ENCODE results near the gene CD96.

The CD96 gene

DNA sequence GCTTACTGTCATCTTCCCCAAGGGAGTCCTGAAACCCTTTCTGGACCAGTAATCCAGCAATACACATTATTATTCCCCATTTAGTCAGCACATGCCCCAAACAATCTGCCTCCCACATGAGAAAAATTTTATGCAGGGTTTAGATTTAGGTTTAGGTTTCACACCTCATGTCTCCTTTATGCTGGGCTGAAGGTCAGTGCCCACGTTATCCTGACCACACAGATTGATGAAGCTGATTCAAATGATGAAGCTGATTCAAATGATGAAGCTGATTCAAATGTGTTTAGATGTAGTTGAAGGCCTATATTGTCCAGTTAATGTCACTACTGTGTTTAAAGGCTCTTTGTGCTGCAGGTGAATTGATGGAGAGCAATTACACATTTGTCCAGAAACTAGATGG, 71.3 kb downstream of the CD96 start:
- no peak for TF ChIP-seq GATA2 (IDR thresholded peaks at IDR 0.05; ENCODE audit: low read depth, low read length)
- no peak for TF ChIP-seq GATA3 (IDR thresholded peaks at IDR 0.05; ENCODE audit: low read depth, low read length)

DNA sequence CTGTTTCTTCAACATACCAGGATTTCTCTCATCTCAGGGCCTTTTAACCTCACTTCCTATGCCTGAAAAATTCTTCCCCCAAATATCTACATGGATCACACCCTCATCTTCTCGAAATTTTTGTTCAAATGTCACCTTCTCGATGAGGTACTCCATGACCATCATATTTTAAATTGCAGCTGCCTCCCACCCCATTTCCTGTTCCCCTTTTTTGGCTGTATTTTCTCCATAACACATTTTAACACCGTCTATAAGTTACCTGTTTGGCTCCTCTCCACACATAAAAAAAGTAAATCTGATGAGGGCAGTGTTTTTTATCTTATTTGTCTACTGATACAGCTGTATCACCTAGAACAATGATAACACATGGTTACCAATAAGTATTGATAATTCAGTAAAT, 73.9 kb downstream of the CD96 start:
- TF ChIP-seq GATA2 (IDR thresholded peaks at IDR 0.05; ENCODE audit: low read depth, low read length) = no peak
- TF ChIP-seq GATA3 (IDR thresholded peaks at IDR 0.05; ENCODE audit: low read depth, low read length) = no peak

- TF ChIP-seq GATA2 (IDR thresholded peaks at IDR 0.05; ENCODE audit: low read depth, low read length) = no peak
- no peak for TF ChIP-seq GATA3 (IDR thresholded peaks at IDR 0.05; ENCODE audit: low read depth, low read length)
These were observed 74.6 kb downstream of the CD96 start for GRCh38 chr3:111616417-111617105.

DNA sequence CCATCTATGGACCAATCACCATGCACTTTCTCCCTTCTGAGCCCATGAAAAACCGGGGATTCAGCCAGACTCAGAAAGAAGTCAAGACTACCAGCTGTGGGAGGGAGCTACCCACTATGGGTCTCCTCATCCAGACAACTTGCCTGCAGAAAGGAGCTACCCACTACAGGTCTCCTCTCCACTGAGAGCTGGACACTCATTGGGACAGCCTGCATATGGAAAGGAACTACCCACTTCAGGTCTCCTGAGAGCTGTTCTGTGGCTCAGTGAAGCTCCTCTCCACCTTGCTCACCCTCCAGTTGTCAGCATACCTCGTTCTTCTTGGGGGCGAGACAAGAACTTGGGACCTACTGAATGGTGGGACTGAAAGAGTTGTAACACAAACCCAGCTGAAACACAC, 75.4 kb downstream of the CD96 start:
- TF ChIP-seq GATA2 (IDR thresholded peaks at IDR 0.05; ENCODE audit: low read depth, low read length) = no peak

GRCh38 chr3:111617912-111618601, 76.1 kb downstream of the CD96 start:
- TF ChIP-seq GATA2 (IDR thresholded peaks at IDR 0.05; ENCODE audit: low read depth, low read length) (no peak), GATA3 (IDR thresholded peaks at IDR 0.05; ENCODE audit: low read depth, low read length) (no peak)

GRCh38 chr3:111618945-111619344, 76.9 kb downstream of the CD96 start:
- TF ChIP-seq GATA3 (IDR thresholded peaks at IDR 0.05; ENCODE audit: low read depth, low read length) = no peak
- TF ChIP-seq GATA2 (IDR thresholded peaks at IDR 0.05; ENCODE audit: low read depth, low read length) = no peak

DNA sequence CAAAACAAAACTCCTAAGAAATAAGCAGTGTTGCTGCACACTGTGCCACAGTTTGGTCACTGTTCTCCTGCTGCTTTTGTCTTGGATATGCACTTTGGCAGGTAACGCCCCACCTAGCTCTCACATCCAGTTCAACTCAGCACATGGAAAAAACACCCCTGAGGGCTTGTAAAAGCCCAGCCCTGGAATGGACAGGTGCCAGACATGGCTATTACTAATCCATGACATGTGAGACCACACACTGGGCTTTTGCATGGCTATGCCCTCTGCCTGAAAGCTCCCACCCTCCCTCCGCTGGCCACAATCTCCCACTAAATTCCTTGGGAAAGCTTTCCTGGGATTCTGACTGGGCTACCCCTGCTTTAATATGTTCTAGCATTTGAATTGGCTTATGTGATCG, 77.8 kb downstream of the CD96 start:
- TF ChIP-seq GATA3 (IDR thresholded peaks at IDR 0.05; ENCODE audit: low read depth, low read length) (no peak), GATA2 (IDR thresholded peaks at IDR 0.05; ENCODE audit: low read depth, low read length) (no peak)

DNA sequence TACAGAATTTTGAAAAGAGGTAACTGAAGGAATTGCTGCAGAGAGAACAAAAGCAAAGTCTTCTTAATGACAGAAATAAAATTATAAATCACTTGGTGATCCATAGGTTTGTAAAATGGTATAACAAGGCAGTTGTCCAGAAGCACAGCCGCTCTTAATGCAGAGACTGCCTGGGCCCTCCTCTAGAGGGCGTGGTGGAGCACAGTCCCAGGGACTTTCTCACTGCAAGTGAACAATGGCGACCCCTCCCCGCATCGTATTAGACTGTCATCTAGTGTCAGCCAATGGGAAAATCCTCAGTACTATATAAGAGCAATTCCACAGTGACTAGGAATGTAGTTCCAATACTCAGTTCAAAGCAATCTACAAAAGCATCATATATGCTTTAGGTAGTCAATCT, 79.5 kb downstream of the CD96 start:
- TF ChIP-seq GATA3 (IDR thresholded peaks at IDR 0.05; ENCODE audit: low read depth, low read length) = no peak
- TF ChIP-seq GATA2 (IDR thresholded peaks at IDR 0.05; ENCODE audit: low read depth, low read length) = no peak

GRCh38 chr3:111627092-111627491, 85.1 kb downstream of the CD96 start:
- TF ChIP-seq GATA2 (IDR thresholded peaks at IDR 0.05; ENCODE audit: low read depth, low read length) (no peak), GATA3 (IDR thresholded peaks at IDR 0.05; ENCODE audit: low read depth, low read length) (no peak)

- TF ChIP-seq GATA3 (IDR thresholded peaks at IDR 0.05; ENCODE audit: low read depth, low read length) (no peak), GATA2 (IDR thresholded peaks at IDR 0.05; ENCODE audit: low read depth, low read length) (no peak)
These were observed 93.4 kb downstream of the CD96 start for GRCh38 chr3:111635403-111635802.

DNA sequence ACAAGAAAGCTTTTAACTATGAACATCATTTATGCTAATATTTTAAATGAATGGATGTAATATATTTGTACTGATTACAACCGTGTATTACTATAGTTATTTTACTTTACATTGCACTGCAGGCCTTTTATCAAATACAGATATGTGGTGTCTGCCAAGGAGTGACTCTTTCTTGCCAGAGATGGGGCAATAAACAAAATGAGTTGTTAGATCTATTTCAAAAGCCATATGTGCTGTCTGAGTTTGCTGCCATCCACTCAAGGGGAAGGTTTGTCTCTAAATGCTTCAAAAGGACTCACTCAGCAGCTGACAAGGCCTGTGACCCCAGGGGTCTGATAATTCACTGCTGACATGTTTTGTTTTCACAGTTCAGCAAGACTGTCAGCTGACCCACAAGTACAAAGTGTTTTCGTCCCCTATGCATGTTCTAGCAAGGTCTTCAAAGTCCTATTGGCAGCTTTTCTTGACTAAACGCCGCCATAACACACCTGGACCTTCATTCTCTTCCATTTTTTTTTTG, 94.4 kb downstream of the CD96 start:
- TF ChIP-seq GATA3 (IDR thresholded peaks at IDR 0.05; ENCODE audit: low read depth, low read length) (no peak), GATA2 (IDR thresholded peaks at IDR 0.05; ENCODE audit: low read depth, low read length) (no peak)

- TF ChIP-seq GATA2 (IDR thresholded peaks at IDR 0.05; ENCODE audit: low read depth, low read length) (no peak), GATA3 (IDR thresholded peaks at IDR 0.05; ENCODE audit: low read depth, low read length) (no peak)
These were observed 97.3 kb downstream of the CD96 start for GRCh38 chr3:111639316-111639715.

DNA sequence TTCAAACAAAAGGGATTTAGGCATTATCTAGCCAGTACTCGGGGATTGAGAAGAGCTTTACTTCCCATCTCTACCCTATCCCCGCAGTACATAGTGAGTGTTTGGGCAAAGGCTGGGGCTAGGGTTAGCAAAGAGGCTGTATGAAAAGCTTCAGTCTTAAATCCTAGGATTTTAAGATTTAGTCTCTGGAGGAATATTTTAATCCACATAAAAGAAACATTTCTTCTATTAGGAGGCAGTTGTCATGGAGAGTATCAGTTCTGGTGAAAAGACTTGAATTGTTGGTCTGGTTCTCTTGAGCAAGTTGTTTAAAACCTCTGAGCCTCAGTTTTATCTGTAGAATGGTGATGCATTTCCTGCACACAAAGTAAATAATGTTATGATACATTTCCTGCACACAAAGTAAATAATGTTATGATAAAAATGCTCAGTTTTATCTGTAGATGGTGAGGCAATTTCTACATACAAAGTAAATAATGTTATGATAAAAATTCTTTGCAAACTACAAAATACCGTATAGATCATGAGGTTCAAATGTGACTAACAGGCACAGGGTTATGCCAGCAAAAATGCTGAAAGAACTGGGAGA, 107.1 kb downstream of the CD96 start:
- no peak for TF ChIP-seq GATA3 (IDR thresholded peaks at IDR 0.05; ENCODE audit: low read depth, low read length)
- TF ChIP-seq GATA2 (IDR thresholded peaks at IDR 0.05; ENCODE audit: low read depth, low read length) = no peak

GRCh38 chr3:111650378-111651275, 108.6 kb downstream of the CD96 start:
- no peak for TF ChIP-seq GATA3 (IDR thresholded peaks at IDR 0.05; ENCODE audit: low read depth, low read length)
- no peak for TF ChIP-seq GATA2 (IDR thresholded peaks at IDR 0.05; ENCODE audit: low read depth, low read length)
